ENCODE measurements around the gene PINLYP. TPM values are rescaled to one million over a fixed set of nuclear protein-coding genes. Genes with fewer than 3 reads are reported as not detected.

PINLYP gene
- total and polyA plus RNA-seq, 2 of the 13 experiments (the other 11 are each of a cell fraction or from before 2014, with no cell fraction given), result 0.21 to 0.24 TPM

DNA sequence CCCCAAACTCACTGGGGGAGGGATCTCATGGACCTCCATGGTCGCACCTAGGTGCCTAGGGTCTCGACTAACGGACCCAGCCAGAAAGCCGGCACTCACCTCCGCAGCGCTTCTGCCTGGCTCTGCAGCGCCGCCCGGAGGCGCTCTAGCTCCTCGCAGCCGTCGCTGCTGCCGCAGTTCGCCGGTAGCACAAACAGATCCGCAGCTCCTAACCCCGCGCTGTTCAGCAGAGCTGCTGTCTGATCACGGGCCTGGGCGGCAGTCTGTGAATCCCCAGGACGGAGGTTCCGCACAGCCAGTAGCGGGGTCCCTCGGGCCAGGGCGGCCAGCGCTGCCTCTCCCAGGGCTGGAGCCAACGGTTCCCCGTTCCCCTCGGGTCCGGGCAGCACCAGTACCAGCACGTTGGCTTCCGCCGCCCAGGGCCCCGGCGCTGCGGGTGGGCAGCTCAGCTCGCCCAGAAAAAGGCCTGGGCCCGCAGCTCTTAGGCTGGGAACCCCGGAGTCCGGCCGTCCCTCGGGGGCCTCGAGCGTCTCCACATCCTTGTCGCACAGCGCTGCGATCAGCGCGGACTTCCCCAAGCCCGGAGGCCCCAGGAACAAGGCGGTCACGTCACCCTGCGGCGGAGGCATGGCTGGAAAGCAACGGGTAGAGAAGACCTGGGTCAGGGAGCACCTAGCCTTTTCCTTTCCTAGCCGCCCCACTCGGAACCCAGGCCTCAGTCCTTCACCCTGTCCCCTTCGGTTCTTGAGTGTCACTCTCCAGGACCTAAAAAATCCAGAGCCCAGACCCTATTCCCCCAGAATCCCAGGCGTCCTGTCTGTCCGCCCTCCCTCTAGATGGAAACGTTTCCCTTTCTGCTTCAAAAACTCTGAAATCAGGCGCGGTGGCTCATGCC is 19.4 kb downstream of the PINLYP start (continued):
- TF ChIP-seq, protein P1, sequence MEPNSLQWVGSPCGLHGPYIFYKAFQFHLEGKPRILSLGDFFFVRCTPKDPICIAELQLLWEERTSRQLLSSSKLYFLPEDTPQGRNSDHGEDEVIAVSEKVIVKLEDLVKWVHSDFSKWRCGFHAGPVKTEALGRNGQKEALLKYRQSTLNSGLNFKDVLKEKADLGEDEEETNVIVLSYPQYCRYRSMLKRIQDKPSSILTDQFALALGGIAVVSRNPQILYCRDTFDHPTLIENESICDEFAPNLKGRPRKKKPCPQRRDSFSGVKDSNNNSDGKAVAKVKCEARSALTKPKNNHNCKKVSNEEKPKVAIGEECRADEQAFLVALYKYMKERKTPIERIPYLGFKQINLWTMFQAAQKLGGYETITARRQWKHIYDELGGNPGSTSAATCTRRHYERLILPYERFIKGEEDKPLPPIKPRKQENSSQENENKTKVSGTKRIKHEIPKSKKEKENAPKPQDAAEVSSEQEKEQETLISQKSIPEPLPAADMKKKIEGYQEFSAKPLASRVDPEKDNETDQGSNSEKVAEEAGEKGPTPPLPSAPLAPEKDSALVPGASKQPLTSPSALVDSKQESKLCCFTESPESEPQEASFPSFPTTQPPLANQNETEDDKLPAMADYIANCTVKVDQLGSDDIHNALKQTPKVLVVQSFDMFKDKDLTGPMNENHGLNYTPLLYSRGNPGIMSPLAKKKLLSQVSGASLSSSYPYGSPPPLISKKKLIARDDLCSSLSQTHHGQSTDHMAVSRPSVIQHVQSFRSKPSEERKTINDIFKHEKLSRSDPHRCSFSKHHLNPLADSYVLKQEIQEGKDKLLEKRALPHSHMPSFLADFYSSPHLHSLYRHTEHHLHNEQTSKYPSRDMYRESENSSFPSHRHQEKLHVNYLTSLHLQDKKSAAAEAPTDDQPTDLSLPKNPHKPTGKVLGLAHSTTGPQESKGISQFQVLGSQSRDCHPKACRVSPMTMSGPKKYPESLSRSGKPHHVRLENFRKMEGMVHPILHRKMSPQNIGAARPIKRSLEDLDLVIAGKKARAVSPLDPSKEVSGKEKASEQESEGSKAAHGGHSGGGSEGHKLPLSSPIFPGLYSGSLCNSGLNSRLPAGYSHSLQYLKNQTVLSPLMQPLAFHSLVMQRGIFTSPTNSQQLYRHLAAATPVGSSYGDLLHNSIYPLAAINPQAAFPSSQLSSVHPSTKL (CRISPR knock-in tag; IDR thresholded peaks at IDR 0.05), result no peak
- no peak for TF ChIP-seq ZNF260 (CRISPR knock-in tag; IDR thresholded peaks at IDR 0.05; ENCODE audit: borderline replicate concordance, low read depth)
- TF ChIP-seq FOSL2 (CRISPR knock-in tag; IDR thresholded peaks at IDR 0.05), result 0 out of 2 replicates have a peak, but pooled peaks have one; percentile 12
- TF ChIP-seq, protein P2, sequence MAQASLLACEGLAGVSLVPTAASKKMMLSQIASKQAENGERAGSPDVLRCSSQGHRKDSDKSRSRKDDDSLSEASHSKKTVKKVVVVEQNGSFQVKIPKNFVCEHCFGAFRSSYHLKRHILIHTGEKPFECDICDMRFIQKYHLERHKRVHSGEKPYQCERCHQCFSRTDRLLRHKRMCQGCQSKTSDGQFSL (CRISPR knock-in tag; IDR thresholded peaks at IDR 0.05), result no peak
- no peak for TF ChIP-seq PRPF4 (IDR thresholded peaks at IDR 0.05; ENCODE audit: low read depth, low read length, poor library complexity, severe bottlenecking)
- 0 out of 2 replicates have a peak, but pooled peaks have one; percentile 53 for TF ChIP-seq CCDC6 (CRISPR knock-in tag; IDR thresholded peaks at IDR 0.05)
- peak; percentile 41; the same call in 1 of the 2 replicates for TF ChIP-seq ZFP82 (CRISPR knock-in tag; IDR thresholded peaks at IDR 0.05; ENCODE audit: borderline replicate concordance)
- TF ChIP-seq, protein P3, sequence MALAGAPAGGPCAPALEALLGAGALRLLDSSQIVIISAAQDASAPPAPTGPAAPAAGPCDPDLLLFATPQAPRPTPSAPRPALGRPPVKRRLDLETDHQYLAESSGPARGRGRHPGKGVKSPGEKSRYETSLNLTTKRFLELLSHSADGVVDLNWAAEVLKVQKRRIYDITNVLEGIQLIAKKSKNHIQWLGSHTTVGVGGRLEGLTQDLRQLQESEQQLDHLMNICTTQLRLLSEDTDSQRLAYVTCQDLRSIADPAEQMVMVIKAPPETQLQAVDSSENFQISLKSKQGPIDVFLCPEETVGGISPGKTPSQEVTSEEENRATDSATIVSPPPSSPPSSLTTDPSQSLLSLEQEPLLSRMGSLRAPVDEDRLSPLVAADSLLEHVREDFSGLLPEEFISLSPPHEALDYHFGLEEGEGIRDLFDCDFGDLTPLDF (CRISPR knock-in tag; IDR thresholded peaks at IDR 0.05), result no peak; the same call in 1 of the 2 replicates
- no peak for TF ChIP-seq PCBP2 (optimal IDR thresholded peaks at IDR 0.05; ENCODE audit: low read depth, low read length, poor library complexity, severe bottlenecking)
- TF ChIP-seq, protein P4, sequence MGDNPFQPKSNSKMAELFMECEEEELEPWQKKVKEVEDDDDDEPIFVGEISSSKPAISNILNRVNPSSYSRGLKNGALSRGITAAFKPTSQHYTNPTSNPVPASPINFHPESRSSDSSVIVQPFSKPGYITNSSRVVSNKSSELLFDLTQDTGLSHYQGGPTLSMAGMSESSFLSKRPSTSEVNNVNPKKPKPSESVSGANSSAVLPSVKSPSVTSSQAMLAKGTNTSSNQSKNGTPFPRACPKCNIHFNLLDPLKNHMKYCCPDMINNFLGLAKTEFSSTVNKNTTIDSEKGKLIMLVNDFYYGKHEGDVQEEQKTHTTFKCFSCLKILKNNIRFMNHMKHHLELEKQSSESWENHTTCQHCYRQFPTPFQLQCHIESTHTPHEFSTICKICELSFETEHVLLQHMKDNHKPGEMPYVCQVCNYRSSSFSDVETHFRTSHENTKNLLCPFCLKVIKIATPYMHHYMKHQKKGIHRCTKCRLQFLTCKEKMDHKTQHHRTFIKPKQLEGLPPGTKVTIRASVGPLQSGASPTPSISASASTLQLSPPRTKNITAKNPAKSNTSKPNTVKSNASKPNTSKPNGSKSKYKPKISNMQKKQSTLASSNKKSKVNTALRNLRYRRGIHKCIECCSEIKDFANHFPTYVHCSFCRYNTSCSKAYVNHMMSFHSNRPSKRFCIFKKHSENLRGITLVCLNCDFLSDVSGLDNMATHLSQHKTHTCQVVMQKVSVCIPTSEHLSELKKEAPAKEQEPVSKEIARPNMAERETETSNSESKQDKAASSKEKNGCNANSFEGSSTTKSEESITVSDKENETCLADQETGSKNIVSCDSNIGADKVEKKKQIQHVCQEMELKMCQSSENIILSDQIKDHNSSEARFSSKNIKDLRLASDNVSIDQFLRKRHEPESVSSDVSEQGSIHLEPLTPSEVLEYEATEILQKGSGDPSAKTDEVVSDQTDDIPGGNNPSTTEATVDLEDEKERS (CRISPR knock-in tag; IDR thresholded peaks at IDR 0.05), result 0 out of 2 replicates have a peak, but pooled peaks have one; percentile 40
- peak; percentile 42; the same call in 1 of the 2 replicates for TF ChIP-seq ZNF331 (CRISPR knock-in tag; IDR thresholded peaks at IDR 0.05)
- TF ChIP-seq, protein P5, sequence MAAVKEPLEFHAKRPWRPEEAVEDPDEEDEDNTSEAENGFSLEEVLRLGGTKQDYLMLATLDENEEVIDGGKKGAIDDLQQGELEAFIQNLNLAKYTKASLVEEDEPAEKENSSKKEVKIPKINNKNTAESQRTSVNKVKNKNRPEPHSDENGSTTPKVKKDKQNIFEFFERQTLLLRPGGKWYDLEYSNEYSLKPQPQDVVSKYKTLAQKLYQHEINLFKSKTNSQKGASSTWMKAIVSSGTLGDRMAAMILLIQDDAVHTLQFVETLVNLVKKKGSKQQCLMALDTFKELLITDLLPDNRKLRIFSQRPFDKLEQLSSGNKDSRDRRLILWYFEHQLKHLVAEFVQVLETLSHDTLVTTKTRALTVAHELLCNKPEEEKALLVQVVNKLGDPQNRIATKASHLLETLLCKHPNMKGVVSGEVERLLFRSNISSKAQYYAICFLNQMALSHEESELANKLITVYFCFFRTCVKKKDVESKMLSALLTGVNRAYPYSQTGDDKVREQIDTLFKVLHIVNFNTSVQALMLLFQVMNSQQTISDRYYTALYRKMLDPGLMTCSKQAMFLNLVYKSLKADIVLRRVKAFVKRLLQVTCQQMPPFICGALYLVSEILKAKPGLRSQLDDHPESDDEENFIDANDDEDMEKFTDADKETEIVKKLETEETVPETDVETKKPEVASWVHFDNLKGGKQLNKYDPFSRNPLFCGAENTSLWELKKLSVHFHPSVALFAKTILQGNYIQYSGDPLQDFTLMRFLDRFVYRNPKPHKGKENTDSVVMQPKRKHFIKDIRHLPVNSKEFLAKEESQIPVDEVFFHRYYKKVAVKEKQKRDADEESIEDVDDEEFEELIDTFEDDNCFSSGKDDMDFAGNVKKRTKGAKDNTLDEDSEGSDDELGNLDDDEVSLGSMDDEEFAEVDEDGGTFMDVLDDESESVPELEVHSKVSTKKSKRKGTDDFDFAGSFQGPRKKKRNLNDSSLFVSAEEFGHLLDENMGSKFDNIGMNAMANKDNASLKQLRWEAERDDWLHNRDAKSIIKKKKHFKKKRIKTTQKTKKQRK (IDR thresholded peaks at IDR 0.05; ENCODE audit: low read length), result no peak
- no peak for TF ChIP-seq NONO (IDR thresholded peaks at IDR 0.05)
- peak; percentile 56; the same call in 1 of the 2 replicates for TF ChIP-seq NONO (CRISPR knock-in tag; conservative IDR thresholded peaks at IDR 0.05)
- TF ChIP-seq ISL2 (CRISPR knock-in tag; IDR thresholded peaks at IDR 0.05), result peak; percentile 14; the same call in 1 of the 2 replicates

Measured in HepG2 (cell line).